Measurements from ENCODE around the gene COL9A1. TPM values are rescaled to one million over a fixed set of nuclear protein-coding genes. Genes with fewer than 3 reads are reported as not detected.

COL9A1 gene
- total and polyA plus RNA-seq, 2 donors (not counting 1 experiment from before 2014, with no cell fraction given): not detected

GRCh38 chr6:70216767-70217166, 86.1 kb downstream of the COL9A1 start:
- ChIA-PET CTCF (interaction anchor here (0.8 kb wide), 1 partner anchor 153 kb away, joined by 3 read pairs; no protein-coding TSS in a partner anchor), POLR2A (no interaction called here)
- TF ChIP-seq CTCF (IDR thresholded peaks at IDR 0.05) (no peak), EZH2 (IDR thresholded peaks at IDR 0.05; ENCODE audit: borderline replicate concordance, insufficient read depth, low read depth, low read length, poor library complexity, severe bottlenecking) (no peak)
- no peak overlapping the region for H3K4me3 ChIP-seq (ENCODE audit: control extremely low read depth in 1 of 5, extremely low read depth in 1 of 5, insufficient read depth in 1 of 5, low read depth in 2 of 5, low read length in 4 of 5)
- Mint-ChIP-seq H3K27me3 (peaks cover 3% of the 10 kb centered on the region), H3K4me3 (no peak overlapping the region), H3K4me1 (peaks cover 7% of the 10 kb centered on the region), H3K27ac (no peak overlapping the region), H3K9me3 (ENCODE audit: insufficient read depth) (no peaks in the 10 kb centered on the region)
- no peak overlapping the region for H3K4me2 ChIP-seq (replicated peaks; ENCODE audit: low read depth, low read length, poor library complexity, severe bottlenecking)
- DNase-seq: no peak
- WGBS (ENCODE audit: insufficient coverage): 84% methylated on average over 8 of the region's 8 CpGs
- H3K9me3 ChIP-seq (ENCODE audit: control extremely low read depth in 1 of 3, control insufficient read depth in 2 of 3, insufficient read depth in 1 of 3, low read length in 2 of 3): no peaks in the 10 kb centered on the region
- no peak overlapping the region for H3K9ac ChIP-seq (ENCODE audit: low read length)
- H3K36me3 ChIP-seq (replicated peaks in 1 of 2; ENCODE audit: control extremely low read depth in 1 of 2, control insufficient read depth in 1 of 2, extremely low read depth in 1 of 2, insufficient read depth in 2 of 2, low read length in 1 of 2): no peaks in the 10 kb centered on the region
- peaks cover 5 to 8% of the 10 kb centered on the region in 2 donors for H3K4me1 ChIP-seq (ENCODE audit: control insufficient read depth in 2 of 2, insufficient read depth in 2 of 2, low read length in 2 of 2)
- no peaks in the 10 kb centered on the region for H4K20me1 ChIP-seq (ENCODE audit: control insufficient read depth, insufficient read depth, low read length, poor library complexity, severe bottlenecking)
- intact Hi-C loops (cut with micrococcal nuclease): no loop called here
- no peak overlapping the region for H2AFZ ChIP-seq (ENCODE audit: insufficient read depth, low read depth, low read length, poor library complexity, severe bottlenecking)
- H3K27ac ChIP-seq (ENCODE audit: low read length in 2 of 2): no peak overlapping the region
- no peak for ATAC-seq (ENCODE audit: low read depth)
- H3K27me3 ChIP-seq (replicated peaks in 1 of 4; ENCODE audit: control extremely low read depth in 1 of 4, control insufficient read depth in 3 of 4, insufficient read depth in 4 of 4, low read length in 3 of 4): no peaks in the 10 kb centered on the region
- H3K79me2 ChIP-seq (ENCODE audit: control insufficient read depth, insufficient read depth, low read length): no peaks in the 10 kb centered on the region

- Histone ChIP-seq H3K4me1 (ENCODE audit: control insufficient read depth in 2 of 2, insufficient read depth in 2 of 2, low read length in 2 of 2) (no peaks in the 10 kb centered on the region), H4K20me1 (ENCODE audit: control insufficient read depth, insufficient read depth, low read length, poor library complexity, severe bottlenecking) (no peaks in the 10 kb centered on the region), H3K4me3 (ENCODE audit: control extremely low read depth in 1 of 5, extremely low read depth in 1 of 5, insufficient read depth in 1 of 5, low read depth in 2 of 5, low read length in 4 of 5) (no peak overlapping the region), H3K9ac (ENCODE audit: low read length) (no peak overlapping the region), H3K9me3 (ENCODE audit: control extremely low read depth in 1 of 3, control insufficient read depth in 2 of 3, insufficient read depth in 1 of 3, low read length in 2 of 3) (no peaks in the 10 kb centered on the region), H3K27ac (ENCODE audit: low read length in 2 of 2) (no peak overlapping the region), H3K36me3 (replicated peaks in 1 of 2; ENCODE audit: control extremely low read depth in 1 of 2, control insufficient read depth in 1 of 2, extremely low read depth in 1 of 2, insufficient read depth in 2 of 2, low read length in 1 of 2) (no peaks in the 10 kb centered on the region), H3K4me2 (replicated peaks; ENCODE audit: low read depth, low read length, poor library complexity, severe bottlenecking) (no peak overlapping the region), H3K79me2 (ENCODE audit: control insufficient read depth, insufficient read depth, low read length) (no peaks in the 10 kb centered on the region), H2AFZ (ENCODE audit: insufficient read depth, low read depth, low read length, poor library complexity, severe bottlenecking) (no peak overlapping the region), H3K27me3 (replicated peaks in 1 of 4; ENCODE audit: control extremely low read depth in 1 of 4, control insufficient read depth in 3 of 4, insufficient read depth in 4 of 4, low read length in 3 of 4) (no peaks in the 10 kb centered on the region)
- TF ChIP-seq CTCF (IDR thresholded peaks at IDR 0.05) (no peak), EZH2 (IDR thresholded peaks at IDR 0.05; ENCODE audit: borderline replicate concordance, insufficient read depth, low read depth, low read length, poor library complexity, severe bottlenecking) (no peak)
- intact Hi-C loops (cut with micrococcal nuclease): no loop called here
- POLR2A ChIA-PET: no interaction called here
- Mint-ChIP-seq H3K27ac (no peak overlapping the region), H3K4me3 (no peak overlapping the region), H3K27me3 (no peaks in the 10 kb centered on the region), H3K9me3 (ENCODE audit: insufficient read depth) (no peaks in the 10 kb centered on the region), H3K4me1 (no peaks in the 10 kb centered on the region)
- ATAC-seq (ENCODE audit: low read depth) (no peak), DNase-seq (no peak)
- WGBS (ENCODE audit: insufficient coverage): 92% methylated on average over 2 of the region's 4 CpGs
- CTCF ChIA-PET: interaction anchor here (0.6 to 1.6 kb wide), 4 partner anchors 13 to 740 kb away, joined by 3 read pairs; no protein-coding TSS in a partner anchor
These were observed 87.3 kb downstream of the COL9A1 start for GRCh38 chr6:70215460-70216108.

Data from B cell (primary cell).